Ishikawa (cell line): ENCODE measurements around the gene CALHM3.

ENCODE experiments used
- CREB1 ChIP-seq: IDR thresholded peaks from 2 replicates; pipeline ENCODE4 v1.6.1; 2012; ENCODE audit warnings: low read depth
- EP300 ChIP-seq: IDR thresholded peaks from 2 replicates; pipeline ENCODE4 v1.6.1; 2012; ENCODE audit warnings: borderline replicate concordance
- FOXM1 ChIP-seq: IDR thresholded peaks from 2 replicates; pipeline ENCODE4 v1.6.1; 2012; ENCODE audit warnings: low read depth, borderline replicate concordance
- MAX ChIP-seq: IDR thresholded peaks from 2 replicates; pipeline ENCODE4 v1.6.1; 2012
- REST ChIP-seq: IDR thresholded peaks from 2 replicates; pipeline ENCODE4 v1.6.1; 2012; ENCODE audit warnings: low read depth, mild to moderate bottlenecking
- TEAD4 ChIP-seq: IDR thresholded peaks from 2 replicates; pipeline ENCODE4 v1.6.1; 2012
- USF1 ChIP-seq: IDR thresholded peaks from 2 replicates; pipeline ENCODE4 v1.6.1; 2012
- YY1 ChIP-seq: IDR thresholded peaks from 2 replicates; pipeline ENCODE4 v1.6.1; 2012; ENCODE audit warnings: low read depth

GRCh38 chr10:103493362-103493915 lies 14.4 kb upstream of the CALHM3 start, which contains the start of gene NEURL1:
- TF ChIP-seq MAX: no peak
- TF ChIP-seq REST: no peak
- no peak for TF ChIP-seq FOXM1
- TF ChIP-seq EP300: no peak
- no peak for TF ChIP-seq TEAD4
- no peak for TF ChIP-seq CREB1
- TF ChIP-seq USF1: no peak
- TF ChIP-seq YY1: no peak
